DOHH2 (cell line): ENCODE measurements around the gene CRTAP.
"Not testable (repeated sequence)": the region's sequence is repeated elsewhere in the genome, so short reads cannot be mapped to it uniquely, and the experiment has no call there.

Experiments used
- H3F3A ChIP-seq: fragments of 200-600 bp; sonication (generic), shearing (Covaris generic); 2 replicates; pipeline ENCODE4 v1.6.0; 2016; ENCODE audit warnings: antibody characterized with exemption, mild to moderate bottlenecking; ENCODE audit not compliant: control insufficient read depth, insufficient read depth
- H3K27ac ChIP-seq: fragments of 200-600 bp; sonication (generic); 2 replicates; pipeline ENCODE4 v1.5.1; 2014; ENCODE audit warnings: low read depth, mild to moderate bottlenecking, low read length, moderate library complexity
- H3K27me3 ChIP-seq: fragments of 200-600 bp; sonication (generic); 2 replicates; pipeline ENCODE4 v1.6.1; 2014; ENCODE audit warnings: mild to moderate bottlenecking, low read length, mixed read lengths; ENCODE audit not compliant: control insufficient read depth
- H3K36me3 ChIP-seq: fragments of 200-600 bp; sonication (generic); 2 replicates; pipeline ENCODE4 v1.6.1; 2014; ENCODE audit warnings: mild to moderate bottlenecking, low read length, moderate library complexity, mixed read lengths; ENCODE audit not compliant: control insufficient read depth
- H3K4me1 ChIP-seq: fragments of 200-600 bp; sonication (generic); 2 replicates; pipeline ENCODE4 v1.6.1; 2014; ENCODE audit warnings: mild to moderate bottlenecking, low read length, mixed read lengths; ENCODE audit not compliant: control insufficient read depth
- H3K4me2 ChIP-seq: fragments of 200-600 bp; sonication (generic); 2 replicates; pipeline ENCODE4 v1.6.0; 2014; ENCODE audit warnings: mild to moderate bottlenecking, low read length, moderate library complexity
- H3K4me3 ChIP-seq: fragments of 200-600 bp; sonication (generic); 2 replicates; pipeline ENCODE4 v1.5.1; 2014; ENCODE audit warnings: mild to moderate bottlenecking, low read length, mixed read lengths
- H3K79me2 ChIP-seq: fragments of 200-600 bp; sonication (generic); 2 replicates; pipeline ENCODE4 v1.6.1; 2014; ENCODE audit warnings: mild to moderate bottlenecking, low read length, mixed read lengths; ENCODE audit not compliant: control insufficient read depth
- H3K9me2 ChIP-seq: fragments of 200-600 bp; sonication (generic); replicated peaks from 2 replicates; pipeline ENCODE4 v1.6.1; 2014; ENCODE audit warnings: mild to moderate bottlenecking, low read length, mixed read lengths; ENCODE audit not compliant: control insufficient read depth
- H3K9me3 ChIP-seq: fragments of 200-600 bp; sonication (generic); 2 replicates; pipeline ENCODE4 v1.6.1; 2014; ENCODE audit warnings: antibody characterized with exemption, low read length, mixed read lengths; ENCODE audit not compliant: control insufficient read depth, insufficient read depth
- H4K20me1 ChIP-seq: fragments of 200-600 bp; sonication (generic); 2 replicates; pipeline ENCODE4 v1.6.0; 2014; ENCODE audit warnings: low read depth, mild to moderate bottlenecking, antibody characterized with exemption, low read length, moderate library complexity; ENCODE audit not compliant: control insufficient read depth, insufficient read depth
- EZH2phosphoT487 ChIP-seq: fragments of 200-600 bp; sonication (generic); IDR thresholded peaks from 2 replicates; pipeline ENCODE4 v1.6.1; 2017; ENCODE audit warnings: borderline replicate concordance, mild to moderate bottlenecking, antibody characterized with exemption, low read length, moderate library complexity, mixed read lengths
- TF ChIP-seq, protein P1 (sequence below): fragments of 200-600 bp; sonication (generic); IDR thresholded peaks from one replicate; pipeline ENCODE4 v1.5.1; 2014; ENCODE audit warnings: antibody characterized with exemption, mild to moderate bottlenecking, low read depth, low read length; ENCODE audit not compliant: poor library complexity, severe bottlenecking

CRTAP gene

DNA sequence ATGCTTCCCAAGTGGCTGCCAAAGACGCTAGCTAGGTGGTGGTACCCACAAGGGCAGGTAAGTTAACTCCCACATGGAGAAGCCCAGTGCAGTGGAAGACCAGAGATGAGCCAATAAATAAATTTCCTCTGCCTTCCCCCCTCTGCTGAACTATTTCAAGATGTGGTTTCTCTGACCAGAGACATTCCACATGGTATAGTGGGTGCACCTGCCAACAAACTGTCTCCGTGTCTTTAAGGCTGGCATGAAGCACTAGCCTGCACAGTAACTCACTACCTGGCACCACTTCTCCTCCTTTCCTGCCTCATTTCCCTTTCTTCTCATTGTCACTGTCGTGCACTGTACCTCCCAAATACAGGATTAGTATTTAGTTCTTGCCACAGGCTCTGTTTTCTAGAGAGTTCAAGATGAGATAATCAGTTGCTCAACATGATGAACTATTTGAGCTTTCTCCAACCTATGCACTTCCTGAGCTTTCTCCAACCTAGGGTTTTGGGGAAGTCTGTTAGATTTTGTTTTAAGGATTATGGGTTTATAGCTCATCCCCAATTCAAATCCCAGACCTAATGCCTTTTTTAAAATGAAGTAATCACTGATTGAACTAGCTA is 8.4 kb upstream of the CRTAP start:
- H3K4me1 ChIP-seq = peaks cover 7% of the 10 kb centered on the region
- H3K79me2 ChIP-seq = no peaks in the 10 kb centered on the region
- no peaks in the 10 kb centered on the region for H3K36me3 ChIP-seq
- no peaks in the 10 kb centered on the region for H3K27me3 ChIP-seq
- no peak overlapping the region for H3K4me2 ChIP-seq
- no peaks in the 10 kb centered on the region for H4K20me1 ChIP-seq
- no peaks in the 10 kb centered on the region for H3K9me3 ChIP-seq
- TF ChIP-seq EZH2phosphoT487 = no peak
- TF ChIP-seq, protein P1, sequence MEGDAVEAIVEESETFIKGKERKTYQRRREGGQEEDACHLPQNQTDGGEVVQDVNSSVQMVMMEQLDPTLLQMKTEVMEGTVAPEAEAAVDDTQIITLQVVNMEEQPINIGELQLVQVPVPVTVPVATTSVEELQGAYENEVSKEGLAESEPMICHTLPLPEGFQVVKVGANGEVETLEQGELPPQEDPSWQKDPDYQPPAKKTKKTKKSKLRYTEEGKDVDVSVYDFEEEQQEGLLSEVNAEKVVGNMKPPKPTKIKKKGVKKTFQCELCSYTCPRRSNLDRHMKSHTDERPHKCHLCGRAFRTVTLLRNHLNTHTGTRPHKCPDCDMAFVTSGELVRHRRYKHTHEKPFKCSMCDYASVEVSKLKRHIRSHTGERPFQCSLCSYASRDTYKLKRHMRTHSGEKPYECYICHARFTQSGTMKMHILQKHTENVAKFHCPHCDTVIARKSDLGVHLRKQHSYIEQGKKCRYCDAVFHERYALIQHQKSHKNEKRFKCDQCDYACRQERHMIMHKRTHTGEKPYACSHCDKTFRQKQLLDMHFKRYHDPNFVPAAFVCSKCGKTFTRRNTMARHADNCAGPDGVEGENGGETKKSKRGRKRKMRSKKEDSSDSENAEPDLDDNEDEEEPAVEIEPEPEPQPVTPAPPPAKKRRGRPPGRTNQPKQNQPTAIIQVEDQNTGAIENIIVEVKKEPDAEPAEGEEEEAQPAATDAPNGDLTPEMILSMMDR = no peak
- H3K27ac ChIP-seq = no peak overlapping the region
- no peaks in the 10 kb centered on the region for H3K9me2 ChIP-seq
- H3K4me3 ChIP-seq = no peak overlapping the region
- H3F3A ChIP-seq = no peaks in the 10 kb centered on the region

DNA sequence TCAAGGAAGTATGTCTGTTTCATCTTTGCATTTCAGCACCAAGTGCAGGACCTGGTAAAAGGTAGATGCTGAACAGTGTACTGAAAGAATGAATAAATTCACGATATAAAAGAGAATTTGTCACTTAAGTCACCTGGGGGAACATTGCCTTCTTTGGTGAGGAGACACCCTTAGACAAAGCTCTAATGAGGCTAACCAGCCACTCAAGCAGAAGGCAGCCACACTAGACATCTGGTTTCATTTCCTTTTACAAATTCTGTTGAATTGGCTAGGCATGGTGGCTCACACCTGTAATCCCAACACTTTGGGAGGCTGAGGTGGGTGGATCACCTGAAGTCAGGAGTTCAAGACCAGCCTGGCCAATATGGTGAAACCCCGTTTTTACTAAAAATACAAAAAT is 7.0 kb upstream of the CRTAP start:
- H3K36me3 ChIP-seq, H3K9me2 ChIP-seq, H3K4me2 ChIP-seq, H3K79me2 ChIP-seq, H3K27me3 ChIP-seq, H3K27ac ChIP-seq, H4K20me1 ChIP-seq, H3K4me3 ChIP-seq, H3K9me3 ChIP-seq, H3F3A ChIP-seq: not testable (repeated sequence)
- peaks cover 12% of the 10 kb centered on the region for H3K4me1 ChIP-seq

DNA sequence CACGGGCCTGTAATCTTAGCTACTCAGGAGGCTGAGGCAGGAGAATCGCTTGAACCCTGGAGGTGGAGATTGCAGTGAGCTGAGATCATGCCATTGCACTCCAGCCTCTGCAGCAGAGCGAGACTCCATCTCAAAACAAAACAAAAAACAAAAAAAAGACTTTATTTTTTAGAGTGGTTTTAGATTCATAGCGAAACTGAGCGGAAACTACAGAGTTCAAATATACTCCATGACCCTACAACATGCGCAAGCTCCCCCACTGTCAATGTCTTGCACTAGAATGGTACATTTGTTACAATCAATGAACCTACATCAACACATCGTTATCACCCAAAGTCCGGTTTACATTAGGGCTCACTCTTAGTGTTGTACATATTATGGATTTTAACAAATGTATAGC is 2.2 kb upstream of the CRTAP start:
- Histone ChIP-seq H3K9me2 (no peaks in the 10 kb centered on the region), H3K4me3 (no peak overlapping the region), H4K20me1 (no peaks in the 10 kb centered on the region), H3F3A (peaks cover 7% of the 10 kb centered on the region), H3K4me2 (no peak overlapping the region), H3K4me1 (peaks cover 38% of the 10 kb centered on the region), H3K36me3 (no peaks in the 10 kb centered on the region; the same call in 1 of the 2 replicates), H3K9me3 (no peaks in the 10 kb centered on the region), H3K79me2 (peaks cover 15% of the 10 kb centered on the region), H3K27me3 (no peaks in the 10 kb centered on the region), H3K27ac (no peak overlapping the region)
- TF ChIP-seq, protein P1 = no peak
- TF ChIP-seq EZH2phosphoT487 = no peak

DNA sequence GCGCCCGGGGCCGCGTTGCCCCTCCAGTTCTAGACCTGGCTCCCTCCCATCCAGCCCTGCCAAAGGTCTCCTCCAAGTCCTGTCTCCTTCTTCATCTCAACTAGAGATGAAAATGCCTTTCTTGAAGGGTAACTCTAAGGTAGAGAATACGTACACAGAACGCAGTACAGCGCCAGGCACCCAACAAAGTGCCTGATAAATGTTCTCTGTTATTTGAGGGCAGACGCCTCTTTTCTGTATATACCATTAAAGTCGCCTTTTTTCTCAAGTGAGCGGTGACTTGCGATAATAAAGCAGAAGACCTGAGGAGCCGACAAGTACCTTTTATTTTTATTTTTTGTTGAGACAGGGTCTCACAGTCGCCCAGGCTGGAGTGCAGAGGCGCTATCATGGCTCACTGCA is 809 bp downstream of the CRTAP start:
- Histone ChIP-seq H3K36me3 (peaks cover 2% of the 10 kb centered on the region), H3K4me3 (peak overlapping the region; percentile 90), H3K9me2 (no peaks in the 10 kb centered on the region), H3F3A (peaks cover 7% of the 10 kb centered on the region), H3K4me2 (peak overlapping the region; percentile 84), H3K27me3 (no peaks in the 10 kb centered on the region), H3K27ac (no peak overlapping the region), H3K4me1 (peaks cover 32% of the 10 kb centered on the region), H4K20me1 (no peaks in the 10 kb centered on the region), H3K79me2 (peaks cover 27% of the 10 kb centered on the region), H3K9me3 (no peaks in the 10 kb centered on the region)
- no peak for TF ChIP-seq EZH2phosphoT487
- TF ChIP-seq, protein P1 = no peak
